Measurements from ENCODE around the gene PDCD7. TPM values are rescaled to one million over a fixed set of nuclear protein-coding genes. Genes with fewer than 3 reads are reported as not detected.

PDCD7 gene
- total RNA-seq, 1 experiment from 2014 or later, result 23.5 TPM

DNA sequence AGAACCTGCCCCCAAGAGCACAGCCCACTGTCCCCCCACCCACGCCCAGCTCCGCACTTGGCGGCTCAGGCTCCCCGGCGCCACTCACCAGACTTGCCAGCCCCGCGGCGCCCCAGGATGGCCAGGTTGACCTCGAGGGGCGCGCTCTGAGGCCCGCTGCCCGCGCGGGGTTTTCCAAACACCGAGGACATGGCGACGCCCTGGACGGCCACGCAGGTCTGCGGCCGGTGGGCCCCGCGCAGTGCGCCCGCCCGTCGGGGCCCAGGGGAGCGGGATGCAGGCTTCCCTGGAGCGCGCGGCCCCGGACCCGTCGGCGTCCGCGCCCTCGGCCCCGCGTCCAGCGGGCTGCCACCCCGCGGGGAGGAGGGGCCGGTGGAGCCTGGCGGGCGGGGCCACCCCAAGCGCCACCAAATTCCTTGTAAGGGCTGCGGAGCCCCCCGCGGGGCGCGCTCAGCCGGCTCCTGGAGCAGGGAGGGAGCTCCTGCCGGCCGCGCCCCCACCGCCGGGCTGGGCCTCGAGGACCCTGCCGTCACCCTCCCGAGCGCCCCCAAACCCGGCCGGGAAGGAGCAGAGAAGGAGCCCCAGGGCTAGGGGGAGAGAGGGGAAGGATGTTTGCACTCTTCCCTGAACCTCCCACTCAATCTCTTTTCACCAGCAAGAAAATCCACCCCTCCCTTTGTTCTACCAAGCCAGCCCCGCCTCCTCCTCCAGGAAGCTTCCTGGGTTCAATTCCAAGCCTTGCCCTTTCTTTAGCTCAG lies 65.8 kb downstream of the PDCD7 start, which contains the start of gene RASL12:
RASL12 (minus strand) TSS at position 347 of the 758 bp plus-strand sequence; CDS start at position 191, 156 bp downstream.
- H3K4me1 Mint-ChIP-seq, result peaks cover 38% of the 10 kb centered on the region
- TF ChIP-seq JAZF1 (CRISPR knock-in tag; IDR thresholded peaks at IDR 0.05), result no peak
- no peak for TF ChIP-seq ZBTB21 (CRISPR knock-in tag; IDR thresholded peaks at IDR 0.05; ENCODE audit: borderline replicate concordance)
- TF ChIP-seq RELA (CRISPR knock-in tag; IDR thresholded peaks at IDR 0.05; ENCODE audit: borderline replicate concordance), result 0 out of 2 replicates have a peak, but pooled peaks have one; percentile 53
- peak; percentile 66; the same call in 1 of the 2 replicates for TF ChIP-seq FOXP1 (CRISPR knock-in tag; IDR thresholded peaks at IDR 0.05; ENCODE audit: borderline replicate concordance)
- peak; percentile 74 for TF ChIP-seq ZNF423 (CRISPR knock-in tag; IDR thresholded peaks at IDR 0.05)
- no peak for TF ChIP-seq KAT7 (CRISPR knock-in tag; IDR thresholded peaks at IDR 0.05; ENCODE audit: borderline replicate concordance)
- TF ChIP-seq, protein P1, sequence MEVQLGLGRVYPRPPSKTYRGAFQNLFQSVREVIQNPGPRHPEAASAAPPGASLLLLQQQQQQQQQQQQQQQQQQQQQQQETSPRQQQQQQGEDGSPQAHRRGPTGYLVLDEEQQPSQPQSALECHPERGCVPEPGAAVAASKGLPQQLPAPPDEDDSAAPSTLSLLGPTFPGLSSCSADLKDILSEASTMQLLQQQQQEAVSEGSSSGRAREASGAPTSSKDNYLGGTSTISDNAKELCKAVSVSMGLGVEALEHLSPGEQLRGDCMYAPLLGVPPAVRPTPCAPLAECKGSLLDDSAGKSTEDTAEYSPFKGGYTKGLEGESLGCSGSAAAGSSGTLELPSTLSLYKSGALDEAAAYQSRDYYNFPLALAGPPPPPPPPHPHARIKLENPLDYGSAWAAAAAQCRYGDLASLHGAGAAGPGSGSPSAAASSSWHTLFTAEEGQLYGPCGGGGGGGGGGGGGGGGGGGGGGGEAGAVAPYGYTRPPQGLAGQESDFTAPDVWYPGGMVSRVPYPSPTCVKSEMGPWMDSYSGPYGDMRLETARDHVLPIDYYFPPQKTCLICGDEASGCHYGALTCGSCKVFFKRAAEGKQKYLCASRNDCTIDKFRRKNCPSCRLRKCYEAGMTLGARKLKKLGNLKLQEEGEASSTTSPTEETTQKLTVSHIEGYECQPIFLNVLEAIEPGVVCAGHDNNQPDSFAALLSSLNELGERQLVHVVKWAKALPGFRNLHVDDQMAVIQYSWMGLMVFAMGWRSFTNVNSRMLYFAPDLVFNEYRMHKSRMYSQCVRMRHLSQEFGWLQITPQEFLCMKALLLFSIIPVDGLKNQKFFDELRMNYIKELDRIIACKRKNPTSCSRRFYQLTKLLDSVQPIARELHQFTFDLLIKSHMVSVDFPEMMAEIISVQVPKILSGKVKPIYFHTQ (CRISPR knock-in tag; IDR thresholded peaks at IDR 0.05), result no peak
- no peaks in the 10 kb centered on the region for H3K36me3 Mint-ChIP-seq
- no peak within 1 kb of the TSS for H3K27ac Mint-ChIP-seq
- ChIA-PET CTCF (interaction anchor here (0.5 to 20.3 kb wide), 9 partner anchors 10 to 260 kb away, joined by 3 to 292 read pairs (median 6); partner anchors contain the start of gene KBTBD13), POLR2A (interaction anchor here (0.6 to 2.7 kb wide), 5 partner anchors 9 to 35 kb away, joined by 3 to 12 read pairs (median 9); no protein-coding TSS in a partner anchor)
- DNase-seq (ENCODE audit: low spot score), result peak; percentile 61
- H3K27me3 Mint-ChIP-seq (ENCODE audit: low read depth), result peaks cover 21% of the 10 kb centered on the region
- peak; percentile 28 for ATAC-seq
- H3K9me3 Mint-ChIP-seq, result peaks cover 1% of the 10 kb centered on the region
- peak within 1 kb of the TSS; percentile 76 for H3K4me3 Mint-ChIP-seq

Other genes with a start within 250 kb of the PDCD7 start
- gene ANKDD1A, start 221.9 kb downstream of the PDCD7 start, total RNA-seq (2021), result 6.1 to 7.9 TPM (median 7.4 TPM) in 3 replicates
- gene SPG21, start 143.9 kb downstream of the PDCD7 start, total RNA-seq (2021), result 69.9 to 84.0 TPM (median 79.9 TPM) in 3 replicates
- 22.3 to 28.8 TPM (median 26.7 TPM) in 3 replicates for gene MTFMT, start 104.2 kb downstream of the PDCD7 start, total RNA-seq (2021)
- gene SLC51B, start 88.4 kb downstream of the PDCD7 start, total RNA-seq (2021), result not detected in 3 replicates
- 5.6 to 6.8 TPM (median 6.5 TPM) in 3 replicates for gene RASL12, start 65.8 kb downstream of the PDCD7 start, total RNA-seq (2021)
- 0.05 TPM in 1 of 3 replicates, not detected in the others for gene KBTBD13, start 57.1 kb downstream of the PDCD7 start, total RNA-seq (2021)
- 2.0 to 2.9 TPM (median 2.2 TPM) in 3 replicates for gene UBAP1L, start 18.6 kb downstream of the PDCD7 start, total RNA-seq (2021)
- gene CLPX, start 51.5 kb upstream of the PDCD7 start, total RNA-seq (2021), result 57.9 to 68.7 TPM (median 61.5 TPM) in 3 replicates
- not detected in 3 replicates for gene CILP, start 77.7 kb upstream of the PDCD7 start, total RNA-seq (2021)
- 4.7 to 6.2 TPM (median 5.8 TPM) in 3 replicates for gene PARP16, start 153.1 kb upstream of the PDCD7 start, total RNA-seq (2021)
- gene RNU5A-1, start 162.2 kb upstream of the PDCD7 start, total RNA-seq (2021), result not detected in 3 replicates
- gene RNU5B-1, start 170.9 kb upstream of the PDCD7 start, total RNA-seq (2021), result 9.7 to 10.4 TPM in 2 of 3 replicates, not detected in the other
- gene IGDCC3, start 244.2 kb upstream of the PDCD7 start, total RNA-seq (2021), result 49.2 to 53.5 TPM (median 53.5 TPM) in 3 replicates